ENCODE measurements around the gene NNT. TPM values are rescaled to one million over a fixed set of nuclear protein-coding genes. Genes with fewer than 3 reads are reported as not detected.

NNT gene
- total and polyA plus RNA-seq, 2 of the 8 experiments (the other 6 are each of a cell fraction or from before 2014, with no cell fraction given) = 11.0 to 22.2 TPM

DNA sequence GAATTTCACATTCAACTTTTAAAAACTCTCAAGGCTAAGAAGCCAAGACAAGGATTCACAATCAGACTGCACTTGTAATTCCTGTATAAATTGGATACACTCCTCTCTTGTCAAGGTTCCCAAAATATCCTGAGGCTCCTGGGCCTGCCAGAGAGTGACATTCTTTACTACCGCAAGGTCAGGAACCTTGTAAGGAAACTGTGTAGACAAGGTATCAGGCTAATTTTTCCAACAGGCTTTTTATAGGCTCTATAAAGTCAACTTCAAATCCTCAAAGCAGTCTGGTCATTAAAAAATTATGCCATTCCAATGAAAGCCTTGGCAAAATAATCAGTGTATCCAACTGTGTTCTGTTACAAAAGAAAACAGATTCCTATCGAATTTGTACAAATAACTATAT, 30.6 kb upstream of the NNT start:
- no peak overlapping the region for H2BK5ac ChIP-seq (ENCODE audit: low read depth, low read length)
- TF ChIP-seq TCF12 (IDR thresholded peaks at IDR 0.05; ENCODE audit: low read depth, low read length) (no peak), SAP30 (IDR thresholded peaks at IDR 0.05; ENCODE audit: insufficient read depth, insufficient replicate concordance, low read length) (no peak), SRF (IDR thresholded peaks at IDR 0.05; ENCODE audit: low read depth, low read length) (no peak), JUND (IDR thresholded peaks at IDR 0.05; ENCODE audit: low read length) (no peak), CEBPB (IDR thresholded peaks at IDR 0.05; ENCODE audit: low read depth, low read length) (no peak)
- H3K27ac ChIP-seq (ENCODE audit: low read depth, low read length) = no peak overlapping the region
- no peak overlapping the region for H3K4ac ChIP-seq (replicated peaks; ENCODE audit: insufficient read length, low read depth, low read length)
- H3K9me3 ChIP-seq (ENCODE audit: insufficient read depth in 2 of 2, low read depth in 1 of 2, low read length in 1 of 2) = no peaks in the 10 kb centered on the region
- no peak overlapping the region for H2BK12ac ChIP-seq (ENCODE audit: low read depth, low read length)
- no peak overlapping the region for H3K4me3 ChIP-seq (ENCODE audit: extremely low read depth in 1 of 4, insufficient read depth in 2 of 4, low read depth in 3 of 4, low read length in 4 of 4)
- H2AFZ ChIP-seq (ENCODE audit: low read length) = no peak overlapping the region
- no peak overlapping the region for H3K23ac ChIP-seq (ENCODE audit: insufficient read length)
- no peaks in the 10 kb centered on the region for H3K23me2 ChIP-seq (ENCODE audit: low read depth, low read length)
- H3K27me3 ChIP-seq (replicated peaks in 1 of 4; ENCODE audit: control insufficient read depth in 3 of 4, extremely low read depth in 1 of 4, insufficient read depth in 3 of 4, low read length in 3 of 4) = no peaks in the 10 kb centered on the region
- H3K9ac ChIP-seq (replicated peaks in 1 of 4; ENCODE audit: extremely low read depth in 1 of 4, low read depth in 3 of 4, low read length in 3 of 4) = no peak overlapping the region
- H3K14ac ChIP-seq (ENCODE audit: insufficient read length) = no peak overlapping the region
- no peak overlapping the region for H2BK120ac ChIP-seq (replicated peaks; ENCODE audit: low read depth, low read length)
- H2BK20ac ChIP-seq (ENCODE audit: low read length) = no peak overlapping the region
- FAIRE-seq (no peak), DNase-seq (ENCODE audit: low read depth in 1 of 2, low spot score in 2 of 2) (no peak)
- H4K8ac ChIP-seq (ENCODE audit: extremely low read depth, insufficient read depth, low read length) = no peak overlapping the region
- H3K36me3 ChIP-seq (ENCODE audit: control insufficient read depth in 2 of 4, insufficient read depth in 4 of 4, low read length in 3 of 4) = peaks cover 0 to 2% (median 0%) of the 10 kb centered on the region in 4 experiments; a peak in 1 of 8 replicates
- H4K20me1 ChIP-seq (replicated peaks in 1 of 2; ENCODE audit: control insufficient read depth in 1 of 2, insufficient read depth in 2 of 2, low read length in 2 of 2) = no peaks in the 10 kb centered on the region
- H3K4me1 ChIP-seq (replicated peaks in 1 of 4; ENCODE audit: control insufficient read depth in 3 of 4, insufficient read depth in 4 of 4, low read length in 3 of 4) = no peaks in the 10 kb centered on the region
- no peak overlapping the region for H3K4me2 ChIP-seq (ENCODE audit: insufficient read depth in 1 of 2, low read depth in 2 of 2, low read length in 2 of 2)
- H3K79me1 ChIP-seq (ENCODE audit: low read depth, low read length) = no peaks in the 10 kb centered on the region
- H2BK15ac ChIP-seq (ENCODE audit: low read length) = no peak overlapping the region
- WGBS, 2 experiments (ENCODE audit: extremely low coverage in 1 of 2, insufficient coverage in 1 of 2, insufficient read length in 1 of 2, insufficient replicate concordance in 2 of 2, low coverage in 1 of 2, low lambda C conversion rate in 2 of 2, missing lambda C conversion rate in 1 of 2) = 88% methylated on average over 2 of the region's 2 CpGs; no CpG with 5 or more reads in 1 of the 2 experiments
- H3K56ac ChIP-seq (replicated peaks; ENCODE audit: insufficient read length, low read depth, low read length) = no peak overlapping the region
- H4K5ac ChIP-seq (ENCODE audit: insufficient read length, low read depth, low read length) = no peak overlapping the region
- no peak overlapping the region for H4K91ac ChIP-seq (replicated peaks; ENCODE audit: insufficient read length, low read length)
- CTCF ChIA-PET (ENCODE audit: partially characterized antibody) = interaction anchor here (0.5 to 0.6 kb wide), 2 partner anchors 209 to 370 kb away, joined by 3 read pairs; no protein-coding TSS in a partner anchor
- no peak overlapping the region for H3K18ac ChIP-seq (ENCODE audit: extremely low read depth, low read length)
- no peak overlapping the region for H2AK5ac ChIP-seq (ENCODE audit: low read depth, low read length)
- POLR2A ChIA-PET (ENCODE audit: partially characterized antibody) = interaction anchor here (0.6 kb wide), 1 partner anchor 12 kb away, joined by 3 read pairs; no protein-coding TSS in a partner anchor
- no peaks in the 10 kb centered on the region for H3K79me2 ChIP-seq (ENCODE audit: control insufficient read depth in 1 of 2, insufficient read depth in 2 of 2, low read length in 2 of 2)
